HepG2 (cell line): Measurements from ENCODE around the gene SS18L1. TPM values are rescaled to one million over a fixed set of nuclear protein-coding genes. Genes with fewer than 3 reads are reported as not detected.
A peak's percentile ranks its signal among the peaks of the same experiment; 100 is the strongest.

ENCODE experiments used
- ARHGAP35 ChIP-seq: sonication (generic); formaldehyde crosslinking; IDR thresholded peaks from 2 replicates; pipeline ENCODE4 v1.9.0; 2022; ENCODE audit warnings: mild to moderate bottlenecking, inconsistent platforms, moderate library complexity, missing genetic modification reagents, borderline replicate concordance
- CREB1 ChIP-seq, 2 experiments: fragments of 450-650 bp in 1 of 2; IDR thresholded peaks; 2 replicates each; pipeline ENCODE4 v1.6.1; 2016 to 2017; ENCODE audit warnings: control low read depth in 1 of 2, mild to moderate bottlenecking in 1 of 2, missing compliant biosample characterization in 1 of 2, missing genetic modification characterization in 1 of 2
- GATAD1 ChIP-seq: IDR thresholded peaks from 2 replicates; pipeline ENCODE4 v1.6.1; 2016; ENCODE audit warnings: missing genetic modification reagents, missing compliant biosample characterization
- HNRNPL ChIP-seq: fragments of 200-400 bp; formaldehyde crosslinking; IDR thresholded peaks from 2 replicates; pipeline ENCODE4 v1.6.1; 2017; ENCODE audit warnings: mild to moderate bottlenecking, low read depth, low read length
- ISX ChIP-seq: sonication (generic); formaldehyde crosslinking; conservative IDR thresholded peaks from 2 replicates; pipeline ENCODE4 v1.5.0; 2020; ENCODE audit warnings: missing genetic modification reagents
- KLF6 ChIP-seq: IDR thresholded peaks from 2 replicates; pipeline ENCODE4 v1.8.0; 2016; ENCODE audit warnings: missing biosample characterization, missing genetic modification reagents
- MAFK ChIP-seq, 2 experiments: IDR thresholded peaks in 1 of 2; conservative IDR thresholded peaks in 1 of 2; 2 replicates each; pipeline ENCODE4 v1.6.1; 2011; ENCODE audit warnings: improper control_type of control experiment in 2 of 2, low read length in 2 of 2
- NCOA5 ChIP-seq: sonication (generic); formaldehyde crosslinking; IDR thresholded peaks from 2 replicates; pipeline ENCODE4 v1.4.0; 2020; ENCODE audit warnings: missing genetic modification reagents
- SOX5 ChIP-seq: IDR thresholded peaks from 2 replicates; pipeline ENCODE4 v1.6.1; 2016; ENCODE audit warnings: borderline replicate concordance
- TCF7L2 ChIP-seq: IDR thresholded peaks from 2 replicates; pipeline ENCODE4 v1.6.1; 2011; ENCODE audit warnings: mild to moderate bottlenecking, low read depth, low read length, moderate library complexity
- TP53 ChIP-seq: sonication (generic); formaldehyde crosslinking; conservative IDR thresholded peaks from 2 replicates; pipeline ENCODE4 v1.4.0; 2020; ENCODE audit warnings: missing genetic modification reagents
- ZNF558 ChIP-seq: sonication (generic); formaldehyde crosslinking; IDR thresholded peaks from 2 replicates; pipeline ENCODE4 v1.9.0; 2022; ENCODE audit warnings: mild to moderate bottlenecking, missing genetic modification reagents, borderline replicate concordance
- ZNF841 ChIP-seq: sonication (generic); formaldehyde crosslinking; IDR thresholded peaks from 2 replicates; pipeline ENCODE4 v1.8.1; 2023; ENCODE audit warnings: missing genetic modification reagents, borderline replicate concordance
- polyA plus RNA-seq, 8 experiments: library from polyadenylated mRNA; depleted of rRNA in 3 of 8; stranded (reverse) in 7 of 8; unstranded in 1 of 8; fragments of >200 nt; fragmentation: Illumina TruSeq in 4 of 8; extraction: Trizol in 4 of 8; gene quantifications; 2 replicates each; pipeline versions ENCODE4 v1.2.1 to v1.2.3, GENCODE V29; 2011 to 2016; ENCODE audit warnings: low read depth in 4 of 8, missing spikeins in 1 of 8, mixed read lengths in 1 of 8; ENCODE audit not compliant: insufficient read depth in 1 of 8
- total RNA-seq, 5 experiments: library from RNA; depleted of rRNA; stranded (reverse); fragments of >200 nt; fragmentation: Illumina TruSeq; extraction: Trizol; gene quantifications; 2 replicates each; pipeline ENCODE4 v1.2.3, GENCODE V29; 2016; ENCODE audit warnings: low read depth in 1 of 5
- TF ChIP-seq, protein P1 (sequence below): sonication (generic); formaldehyde crosslinking; IDR thresholded peaks from 2 replicates; pipeline ENCODE4 v1.4.0; 2020; ENCODE audit warnings: missing genetic modification reagents; ENCODE audit errors: not compliant biosample characterization
- TF ChIP-seq, protein P2 (sequence below): sonication (generic); formaldehyde crosslinking; IDR thresholded peaks from 2 replicates; pipeline ENCODE4 v1.8.0; 2022; ENCODE audit warnings: mild to moderate bottlenecking, missing genetic modification reagents; ENCODE audit not compliant: insufficient replicate concordance
- TF ChIP-seq, protein P3 (sequence below): IDR thresholded peaks from 2 replicates; pipeline ENCODE4 v1.6.1; 2016; ENCODE audit warnings: mild to moderate bottlenecking
- TF ChIP-seq, protein P4 (sequence below): sonication (generic); formaldehyde crosslinking; IDR thresholded peaks from 2 replicates; pipeline ENCODE4 v1.4.0; 2020; ENCODE audit warnings: missing genetic modification reagents
- TF ChIP-seq, protein P5 (sequence below): sonication (generic); formaldehyde crosslinking; conservative IDR thresholded peaks from 2 replicates; pipeline ENCODE4 v1.8.1; 2023; ENCODE audit warnings: missing genetic modification reagents

The SS18L1 gene
- total and polyA plus RNA-seq, 2 of the 13 experiments (the other 11 are each of a cell fraction or from before 2014, with no cell fraction given) = 17.8 to 27.6 TPM

DNA sequence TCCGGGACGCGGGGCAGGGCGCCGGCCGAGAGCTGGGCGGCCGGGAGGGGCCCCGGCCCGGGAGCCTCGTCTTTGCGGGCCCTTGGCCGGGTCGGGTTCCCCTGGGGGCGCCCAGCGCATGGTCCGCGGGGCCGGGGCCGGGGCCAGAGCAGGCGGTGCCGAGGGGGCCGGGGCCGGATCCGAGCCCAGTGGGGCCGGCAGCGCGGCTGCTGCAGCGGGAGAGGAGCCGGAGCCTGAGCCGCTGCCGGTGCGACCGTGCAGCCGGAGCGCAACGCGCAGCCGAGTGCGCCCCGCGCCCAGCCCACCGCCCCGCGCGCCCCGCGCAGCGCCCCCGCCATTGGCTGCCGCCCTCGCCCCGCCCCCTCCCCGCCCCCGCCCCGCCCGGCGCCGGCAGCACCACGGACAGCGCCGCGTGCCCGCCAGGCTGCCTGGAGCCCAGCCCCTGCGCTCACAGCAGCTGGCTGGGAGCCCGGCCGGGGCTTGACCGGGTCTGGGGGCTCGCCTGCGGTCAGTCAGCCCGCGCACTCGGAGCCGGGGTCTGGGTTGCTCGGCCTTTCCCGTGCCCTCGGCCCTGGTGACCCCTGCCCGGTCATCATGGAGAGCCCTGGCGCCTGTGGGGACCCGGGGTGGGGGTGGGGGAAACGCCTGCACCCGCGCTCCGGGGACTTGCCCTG lies 76.6 kb downstream of the SS18L1 start, which contains the start of gene HRH3 (continued):
- TF ChIP-seq, protein P1, sequence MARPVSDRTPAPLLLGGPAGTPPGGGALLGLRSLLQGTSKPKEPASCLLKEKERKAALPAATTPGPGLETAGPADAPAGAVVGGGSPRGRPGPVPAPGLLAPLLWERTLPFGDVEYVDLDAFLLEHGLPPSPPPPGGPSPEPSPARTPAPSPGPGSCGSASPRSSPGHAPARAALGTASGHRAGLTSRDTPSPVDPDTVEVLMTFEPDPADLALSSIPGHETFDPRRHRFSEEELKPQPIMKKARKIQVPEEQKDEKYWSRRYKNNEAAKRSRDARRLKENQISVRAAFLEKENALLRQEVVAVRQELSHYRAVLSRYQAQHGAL (CRISPR knock-in tag) = peak; percentile 76
- no peak for TF ChIP-seq TP53 (CRISPR knock-in tag)
- TF ChIP-seq TCF7L2 = no peak
- TF ChIP-seq, protein P2, sequence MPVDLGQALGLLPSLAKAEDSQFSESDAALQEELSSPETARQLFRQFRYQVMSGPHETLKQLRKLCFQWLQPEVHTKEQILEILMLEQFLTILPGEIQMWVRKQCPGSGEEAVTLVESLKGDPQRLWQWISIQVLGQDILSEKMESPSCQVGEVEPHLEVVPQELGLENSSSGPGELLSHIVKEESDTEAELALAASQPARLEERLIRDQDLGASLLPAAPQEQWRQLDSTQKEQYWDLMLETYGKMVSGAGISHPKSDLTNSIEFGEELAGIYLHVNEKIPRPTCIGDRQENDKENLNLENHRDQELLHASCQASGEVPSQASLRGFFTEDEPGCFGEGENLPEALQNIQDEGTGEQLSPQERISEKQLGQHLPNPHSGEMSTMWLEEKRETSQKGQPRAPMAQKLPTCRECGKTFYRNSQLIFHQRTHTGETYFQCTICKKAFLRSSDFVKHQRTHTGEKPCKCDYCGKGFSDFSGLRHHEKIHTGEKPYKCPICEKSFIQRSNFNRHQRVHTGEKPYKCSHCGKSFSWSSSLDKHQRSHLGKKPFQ (CRISPR knock-in tag) = peak; percentile 62
- TF ChIP-seq, protein P3, sequence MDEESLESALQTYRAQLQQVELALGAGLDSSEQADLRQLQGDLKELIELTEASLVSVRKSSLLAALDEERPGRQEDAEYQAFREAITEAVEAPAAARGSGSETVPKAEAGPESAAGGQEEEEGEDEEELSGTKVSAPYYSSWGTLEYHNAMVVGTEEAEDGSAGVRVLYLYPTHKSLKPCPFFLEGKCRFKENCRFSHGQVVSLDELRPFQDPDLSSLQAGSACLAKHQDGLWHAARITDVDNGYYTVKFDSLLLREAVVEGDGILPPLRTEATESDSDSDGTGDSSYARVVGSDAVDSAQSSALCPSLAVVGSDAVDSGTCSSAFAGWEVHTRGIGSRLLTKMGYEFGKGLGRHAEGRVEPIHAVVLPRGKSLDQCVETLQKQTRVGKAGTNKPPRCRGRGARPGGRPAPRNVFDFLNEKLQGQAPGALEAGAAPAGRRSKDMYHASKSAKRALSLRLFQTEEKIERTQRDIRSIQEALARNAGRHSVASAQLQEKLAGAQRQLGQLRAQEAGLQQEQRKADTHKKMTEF (CRISPR knock-in tag) = peak; percentile 52; the same call in 1 of the 2 replicates
- TF ChIP-seq, protein P4, sequence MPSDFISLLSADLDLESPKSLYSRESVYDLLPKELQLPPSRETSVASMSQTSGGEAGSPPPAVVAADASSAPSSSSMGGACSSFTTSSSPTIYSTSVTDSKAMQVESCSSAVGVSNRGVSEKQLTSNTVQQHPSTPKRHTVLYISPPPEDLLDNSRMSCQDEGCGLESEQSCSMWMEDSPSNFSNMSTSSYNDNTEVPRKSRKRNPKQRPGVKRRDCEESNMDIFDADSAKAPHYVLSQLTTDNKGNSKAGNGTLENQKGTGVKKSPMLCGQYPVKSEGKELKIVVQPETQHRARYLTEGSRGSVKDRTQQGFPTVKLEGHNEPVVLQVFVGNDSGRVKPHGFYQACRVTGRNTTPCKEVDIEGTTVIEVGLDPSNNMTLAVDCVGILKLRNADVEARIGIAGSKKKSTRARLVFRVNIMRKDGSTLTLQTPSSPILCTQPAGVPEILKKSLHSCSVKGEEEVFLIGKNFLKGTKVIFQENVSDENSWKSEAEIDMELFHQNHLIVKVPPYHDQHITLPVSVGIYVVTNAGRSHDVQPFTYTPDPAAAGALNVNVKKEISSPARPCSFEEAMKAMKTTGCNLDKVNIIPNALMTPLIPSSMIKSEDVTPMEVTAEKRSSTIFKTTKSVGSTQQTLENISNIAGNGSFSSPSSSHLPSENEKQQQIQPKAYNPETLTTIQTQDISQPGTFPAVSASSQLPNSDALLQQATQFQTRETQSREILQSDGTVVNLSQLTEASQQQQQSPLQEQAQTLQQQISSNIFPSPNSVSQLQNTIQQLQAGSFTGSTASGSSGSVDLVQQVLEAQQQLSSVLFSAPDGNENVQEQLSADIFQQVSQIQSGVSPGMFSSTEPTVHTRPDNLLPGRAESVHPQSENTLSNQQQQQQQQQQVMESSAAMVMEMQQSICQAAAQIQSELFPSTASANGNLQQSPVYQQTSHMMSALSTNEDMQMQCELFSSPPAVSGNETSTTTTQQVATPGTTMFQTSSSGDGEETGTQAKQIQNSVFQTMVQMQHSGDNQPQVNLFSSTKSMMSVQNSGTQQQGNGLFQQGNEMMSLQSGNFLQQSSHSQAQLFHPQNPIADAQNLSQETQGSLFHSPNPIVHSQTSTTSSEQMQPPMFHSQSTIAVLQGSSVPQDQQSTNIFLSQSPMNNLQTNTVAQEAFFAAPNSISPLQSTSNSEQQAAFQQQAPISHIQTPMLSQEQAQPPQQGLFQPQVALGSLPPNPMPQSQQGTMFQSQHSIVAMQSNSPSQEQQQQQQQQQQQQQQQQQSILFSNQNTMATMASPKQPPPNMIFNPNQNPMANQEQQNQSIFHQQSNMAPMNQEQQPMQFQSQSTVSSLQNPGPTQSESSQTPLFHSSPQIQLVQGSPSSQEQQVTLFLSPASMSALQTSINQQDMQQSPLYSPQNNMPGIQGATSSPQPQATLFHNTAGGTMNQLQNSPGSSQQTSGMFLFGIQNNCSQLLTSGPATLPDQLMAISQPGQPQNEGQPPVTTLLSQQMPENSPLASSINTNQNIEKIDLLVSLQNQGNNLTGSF (CRISPR knock-in tag) = peak; percentile 80; the same call in 1 of the 2 replicates
- TF ChIP-seq SOX5 = no peak
- peak; percentile 81; the same call in 1 of the 2 replicates for TF ChIP-seq KLF6 (CRISPR knock-in tag)
- no peak for TF ChIP-seq ZNF558 (CRISPR knock-in tag)
- TF ChIP-seq, protein P5, sequence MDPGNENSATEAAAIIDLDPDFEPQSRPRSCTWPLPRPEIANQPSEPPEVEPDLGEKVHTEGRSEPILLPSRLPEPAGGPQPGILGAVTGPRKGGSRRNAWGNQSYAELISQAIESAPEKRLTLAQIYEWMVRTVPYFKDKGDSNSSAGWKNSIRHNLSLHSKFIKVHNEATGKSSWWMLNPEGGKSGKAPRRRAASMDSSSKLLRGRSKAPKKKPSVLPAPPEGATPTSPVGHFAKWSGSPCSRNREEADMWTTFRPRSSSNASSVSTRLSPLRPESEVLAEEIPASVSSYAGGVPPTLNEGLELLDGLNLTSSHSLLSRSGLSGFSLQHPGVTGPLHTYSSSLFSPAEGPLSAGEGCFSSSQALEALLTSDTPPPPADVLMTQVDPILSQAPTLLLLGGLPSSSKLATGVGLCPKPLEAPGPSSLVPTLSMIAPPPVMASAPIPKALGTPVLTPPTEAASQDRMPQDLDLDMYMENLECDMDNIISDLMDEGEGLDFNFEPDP (CRISPR knock-in tag) = no peak
- no peak for TF ChIP-seq MAFK (conservative IDR thresholded peaks at IDR 0.05 in 1 of 2, IDR thresholded peaks at IDR 0.05 in 1 of 2; ENCODE audit: low read length in 2 of 2)
- TF ChIP-seq GATAD1 (CRISPR knock-in tag) = peak; percentile 67
- no peak for TF ChIP-seq NCOA5
- 0 out of 2 replicates have a peak, but pooled peaks have one; percentile 53 for TF ChIP-seq ISX (CRISPR knock-in tag)
- no peak for TF ChIP-seq HNRNPL
- peak; percentile 88; the same call in 1 of the 2 replicates for TF ChIP-seq ARHGAP35
- TF ChIP-seq CREB1 (IDR thresholded peaks at IDR 0.05) = no peak
- TF ChIP-seq CREB1 (CRISPR knock-in tag; IDR thresholded peaks at IDR 0.05) = no peak
- TF ChIP-seq ZNF841 (CRISPR knock-in tag) = peak; percentile 65; the same call in 1 of the 2 replicates
